Activated T-cell treated with anti-CD3 and anti-CD28 coated beads, Interleukin-2, amount 50 U/mL, for 4 hours (primary cell): ENCODE data around the gene SSRP1. TPM values are rescaled to one million over a fixed set of nuclear protein-coding genes. Genes with fewer than 3 reads are reported as not detected.

Source experiments
- ATAC-seq, 2 donors: fragments of 200-7000 bp; cut with Tn5 transposase; one replicate each; pipeline ENCODE4 v1.10.0; 2021
- DNase-seq: peaks from one replicate; pipeline ENCODE4 v3.0.0-alpha.2; 2020
- H3K27me3 Mint-ChIP-seq: one replicate; pipeline ENCODE4 v1.8.0; 2021; ENCODE audit warnings: low read depth, mixed read lengths
- H3K36me3 Mint-ChIP-seq: one replicate; pipeline ENCODE4 v1.8.0; 2022; ENCODE audit warnings: mixed read lengths; ENCODE audit not compliant: insufficient read depth
- H3K4me1 Mint-ChIP-seq: one replicate; pipeline ENCODE4 v1.8.0; 2021; ENCODE audit warnings: low read depth, mixed read lengths
- H3K4me3 Mint-ChIP-seq: one replicate; pipeline ENCODE4 v1.8.0; 2021; ENCODE audit warnings: mild to moderate bottlenecking, moderate library complexity, mixed read lengths
- H3K9me3 Mint-ChIP-seq: one replicate; pipeline ENCODE4 v1.8.0; 2021; ENCODE audit warnings: mixed read lengths
- total RNA-seq, 3 donors: library from RNA; stranded (reverse); gene quantifications; one replicate each; pipeline ENCODE4 v1.2.1, GENCODE V29; 2021

The SSRP1 gene
- total RNA-seq, 3 donors from 2014 or later: 287 to 317 (median 302) TPM

GRCh38 chr11:57309106-57310059, 26.3 kb downstream of the SSRP1 start:
- Mint-ChIP-seq H3K4me1 (peaks cover 13% of the 10 kb centered on the region), H3K4me3 (no peak overlapping the region), H3K9me3 (no peaks in the 10 kb centered on the region), H3K36me3 (peaks cover 14% of the 10 kb centered on the region), H3K27me3 (no peaks in the 10 kb centered on the region)
- DNase-seq (no peak), ATAC-seq (no peak)

GRCh38 chr11:57308426-57309060, 27.1 kb downstream of the SSRP1 start:
- Mint-ChIP-seq H3K9me3 (no peaks in the 10 kb centered on the region), H3K4me1 (peaks cover 13% of the 10 kb centered on the region), H3K27me3 (no peaks in the 10 kb centered on the region), H3K36me3 (peaks cover 14% of the 10 kb centered on the region), H3K4me3 (no peak overlapping the region)
- ATAC-seq (no peak), DNase-seq (no peak)

- DNase-seq (no peak), ATAC-seq (no peak)
- H3K27me3 Mint-ChIP-seq: no peaks in the 10 kb centered on the region
- H3K4me3 Mint-ChIP-seq: no peak overlapping the region
- peaks cover 13% of the 10 kb centered on the region for H3K4me1 Mint-ChIP-seq
- peaks cover 14% of the 10 kb centered on the region for H3K36me3 Mint-ChIP-seq
- no peaks in the 10 kb centered on the region for H3K9me3 Mint-ChIP-seq
Measured at GRCh38 chr11:57307666-57308270, 27.9 kb downstream of the SSRP1 start.

GRCh38 chr11:57306940-57307565, 28.6 kb downstream of the SSRP1 start:
- Mint-ChIP-seq H3K9me3 (no peaks in the 10 kb centered on the region), H3K27me3 (no peaks in the 10 kb centered on the region), H3K36me3 (peaks cover 14% of the 10 kb centered on the region), H3K4me3 (no peak overlapping the region), H3K4me1 (peaks cover 10% of the 10 kb centered on the region)
- ATAC-seq: no peak
- DNase-seq: no peak

- Mint-ChIP-seq H3K4me1 (peaks cover 6% of the 10 kb centered on the region), H3K9me3 (no peaks in the 10 kb centered on the region), H3K27me3 (no peaks in the 10 kb centered on the region), H3K4me3 (no peak overlapping the region), H3K36me3 (peaks cover 16% of the 10 kb centered on the region)
- no peak for DNase-seq
- ATAC-seq: no peak
Measured at GRCh38 chr11:57306161-57306876, 29.4 kb downstream of the SSRP1 start.

GRCh38 chr11:57305523-57305922, 30.2 kb downstream of the SSRP1 start:
- Mint-ChIP-seq H3K9me3 (no peaks in the 10 kb centered on the region), H3K36me3 (peaks cover 24% of the 10 kb centered on the region), H3K4me1 (peaks cover 2% of the 10 kb centered on the region), H3K4me3 (no peak overlapping the region), H3K27me3 (no peaks in the 10 kb centered on the region)
- DNase-seq (no peak), ATAC-seq (no peak)

GRCh38 chr11:57303990-57304579, 31.6 kb downstream of the SSRP1 start:
- no peak for ATAC-seq
- no peak for DNase-seq
- H3K9me3 Mint-ChIP-seq: no peaks in the 10 kb centered on the region
- H3K36me3 Mint-ChIP-seq: peaks cover 29% of the 10 kb centered on the region
- H3K4me3 Mint-ChIP-seq: no peak overlapping the region
- no peaks in the 10 kb centered on the region for H3K27me3 Mint-ChIP-seq
- H3K4me1 Mint-ChIP-seq: no peaks in the 10 kb centered on the region

GRCh38 chr11:57303280-57303989, 32.3 kb downstream of the SSRP1 start:
- Mint-ChIP-seq H3K27me3 (no peaks in the 10 kb centered on the region), H3K4me1 (no peaks in the 10 kb centered on the region), H3K9me3 (no peaks in the 10 kb centered on the region), H3K36me3 (peaks cover 34% of the 10 kb centered on the region), H3K4me3 (no peak overlapping the region)
- ATAC-seq: no peak
- DNase-seq: no peak

- H3K27me3 Mint-ChIP-seq: no peaks in the 10 kb centered on the region
- no peak for ATAC-seq
- H3K4me3 Mint-ChIP-seq: no peak overlapping the region
- no peak for DNase-seq
- no peaks in the 10 kb centered on the region for H3K4me1 Mint-ChIP-seq
- no peaks in the 10 kb centered on the region for H3K9me3 Mint-ChIP-seq
- H3K36me3 Mint-ChIP-seq: peaks cover 37% of the 10 kb centered on the region
Measured at GRCh38 chr11:57302489-57302888, 33.2 kb downstream of the SSRP1 start.

- peaks cover 4% of the 10 kb centered on the region for H3K9me3 Mint-ChIP-seq
- ATAC-seq: no peak
- H3K36me3 Mint-ChIP-seq: peaks cover 37% of the 10 kb centered on the region
Measured at GRCh38 chr11:57301711-57302423, 33.8 kb downstream of the SSRP1 start.

GRCh38 chr11:57300785-57301184, 34.9 kb downstream of the SSRP1 start:
- H3K9me3 Mint-ChIP-seq: peaks cover 9% of the 10 kb centered on the region
- no peaks in the 10 kb centered on the region for H3K4me1 Mint-ChIP-seq
- no peaks in the 10 kb centered on the region for H3K27me3 Mint-ChIP-seq

More at GRCh38 chr11:57301711-57302423, 33.8 kb downstream of the SSRP1 start:
- H3K27me3 Mint-ChIP-seq: no peaks in the 10 kb centered on the region
- H3K4me1 Mint-ChIP-seq: no peaks in the 10 kb centered on the region
- no peak overlapping the region for H3K4me3 Mint-ChIP-seq
- DNase-seq: no peak

GRCh38 chr11:57299150-57299737, 36.4 kb downstream of the SSRP1 start:
- DNase-seq (no peak), ATAC-seq (no peak)
- Mint-ChIP-seq H3K27me3 (no peaks in the 10 kb centered on the region), H3K4me3 (no peak overlapping the region), H3K36me3 (peaks cover 37% of the 10 kb centered on the region), H3K4me1 (no peaks in the 10 kb centered on the region), H3K9me3 (peaks cover 9% of the 10 kb centered on the region)

More at GRCh38 chr11:57300785-57301184, 34.9 kb downstream of the SSRP1 start:
- DNase-seq (no peak), ATAC-seq (no peak)
- Mint-ChIP-seq H3K36me3 (peaks cover 37% of the 10 kb centered on the region), H3K4me3 (no peak overlapping the region)
